GM18867 (cell line): Measurements from ENCODE around the gene DDX17.

ENCODE experiments used
- ATAC-seq: cut with Tn5 transposase; IDR thresholded peaks from one replicate; pipeline ENCODE4 v1.9.1; 2021; ENCODE audit warnings: mild to moderate bottlenecking, moderate library complexity; ENCODE audit not compliant: unreplicated experiment

The DDX17 gene

DNA sequence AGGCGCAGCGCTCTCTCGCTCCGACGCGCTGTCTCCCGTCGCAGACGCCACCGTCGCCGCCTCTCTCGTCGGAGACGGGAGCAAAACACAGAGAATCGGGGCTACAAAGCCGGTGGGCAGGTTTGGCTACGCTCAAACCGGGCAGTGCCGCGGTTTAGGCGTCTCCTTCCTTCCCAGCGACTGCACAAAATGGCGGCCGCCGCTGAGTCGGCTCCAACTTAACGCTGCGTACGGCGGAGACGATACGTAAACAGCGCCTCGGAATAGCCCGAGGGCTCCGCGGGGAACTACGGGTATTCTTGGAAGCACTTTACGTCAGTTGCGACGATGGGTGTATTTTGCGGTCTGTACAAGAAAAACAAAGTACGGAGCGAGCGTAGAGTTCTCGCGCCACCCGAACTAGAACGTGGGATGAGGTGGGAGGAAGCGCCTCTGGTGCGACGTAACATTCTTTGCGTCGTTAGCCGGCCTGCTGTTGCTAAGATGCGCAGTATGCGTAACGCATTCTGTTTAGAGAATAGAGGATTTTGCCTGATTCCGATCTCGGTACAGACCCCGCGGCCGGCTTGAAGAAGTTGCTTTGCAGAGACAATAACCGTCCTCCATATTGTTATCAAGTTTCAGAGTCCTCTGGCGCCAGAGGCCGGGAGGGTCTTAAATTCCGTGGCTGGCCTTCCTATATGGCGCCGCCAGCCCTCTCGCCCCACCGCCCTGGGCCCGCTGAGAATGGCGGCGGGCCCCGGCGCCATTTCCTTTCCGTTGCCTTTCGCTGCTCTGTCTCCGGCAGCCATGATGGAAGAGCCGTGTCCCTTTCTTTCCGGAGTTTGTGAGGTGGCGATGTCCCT lies at the start of gene DDX17:
TSS of gene DDX17 (minus strand) at position 194 of the 845 bp plus-strand sequence.
- ATAC-seq = peak; percentile 79

DNA sequence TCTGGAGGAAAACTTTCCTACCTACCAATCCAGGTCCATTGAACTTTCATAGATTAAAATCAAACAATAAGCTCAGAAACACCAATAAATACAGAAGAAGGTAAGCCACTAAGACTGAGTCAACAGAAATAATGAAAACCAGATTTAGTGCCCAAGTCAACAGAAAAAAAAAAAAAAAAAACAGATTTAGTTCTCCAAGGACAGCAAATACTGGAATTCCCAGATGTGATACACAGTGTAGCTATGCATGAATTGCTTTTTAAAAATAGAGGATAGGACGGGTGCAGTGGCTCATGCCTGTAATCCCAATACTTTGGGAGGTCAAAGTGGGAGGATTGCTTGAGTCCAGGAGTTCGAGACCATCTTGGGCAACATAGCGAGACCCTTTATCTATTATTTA lies 48.2 kb upstream of the DDX17 start:
- ATAC-seq = no peak

DNA sequence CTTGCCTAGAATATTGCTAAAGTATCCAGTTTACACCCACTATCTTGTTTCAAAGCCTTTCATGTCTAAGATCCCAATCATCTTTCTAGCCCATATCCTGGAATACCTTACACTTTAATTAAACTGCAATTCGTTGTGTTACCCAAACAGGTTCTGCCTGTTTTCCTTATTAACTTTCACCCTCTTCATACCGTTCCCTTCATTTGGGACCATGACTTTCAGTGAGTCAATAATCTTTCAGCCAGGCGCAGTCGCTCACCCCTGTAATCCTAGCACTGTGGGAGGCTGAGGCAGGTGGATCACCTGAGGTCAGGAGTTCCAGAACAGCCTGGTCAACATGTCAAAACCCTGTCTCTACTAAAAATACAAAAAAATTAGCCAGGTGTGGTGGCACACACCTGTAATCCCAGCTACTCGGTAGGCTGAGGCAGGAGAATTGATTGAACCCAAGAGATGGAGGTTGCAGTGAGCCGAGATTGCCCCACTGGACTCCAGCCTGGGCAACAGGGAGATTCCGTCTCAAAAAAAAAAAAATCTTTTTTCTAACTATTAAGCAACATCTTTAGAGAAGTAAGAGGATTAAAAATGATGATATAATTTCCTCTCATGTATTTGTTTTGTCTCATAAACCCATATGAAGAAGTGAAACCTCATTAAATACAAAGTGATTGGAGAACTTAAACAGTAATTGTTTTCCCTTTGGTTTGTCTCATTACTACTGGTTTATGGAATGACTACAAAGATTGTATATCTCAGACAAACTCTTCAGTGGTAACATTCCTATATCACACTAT lies 43.2 kb upstream of the DDX17 start:
- ATAC-seq = no peak

DNA sequence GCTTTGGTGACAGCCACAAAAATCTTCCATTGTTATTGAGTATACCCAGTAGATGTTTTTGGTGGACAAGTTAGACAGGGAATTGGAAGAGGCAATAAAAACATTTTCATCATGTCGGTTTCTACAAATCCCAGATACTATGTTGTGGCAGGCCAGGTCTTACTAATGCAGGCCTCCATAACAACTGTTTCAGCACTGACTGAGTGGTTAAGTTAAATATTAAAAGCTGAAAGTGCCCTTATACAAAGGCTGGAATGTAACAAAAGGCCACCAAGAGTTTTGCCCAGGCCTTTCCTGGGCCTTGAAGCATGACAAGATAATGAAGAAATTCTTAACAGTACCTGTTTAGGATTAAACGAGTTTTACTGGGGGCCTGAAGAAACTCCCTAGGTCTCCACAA lies 34.6 kb upstream of the DDX17 start:
- no peak for ATAC-seq

DNA sequence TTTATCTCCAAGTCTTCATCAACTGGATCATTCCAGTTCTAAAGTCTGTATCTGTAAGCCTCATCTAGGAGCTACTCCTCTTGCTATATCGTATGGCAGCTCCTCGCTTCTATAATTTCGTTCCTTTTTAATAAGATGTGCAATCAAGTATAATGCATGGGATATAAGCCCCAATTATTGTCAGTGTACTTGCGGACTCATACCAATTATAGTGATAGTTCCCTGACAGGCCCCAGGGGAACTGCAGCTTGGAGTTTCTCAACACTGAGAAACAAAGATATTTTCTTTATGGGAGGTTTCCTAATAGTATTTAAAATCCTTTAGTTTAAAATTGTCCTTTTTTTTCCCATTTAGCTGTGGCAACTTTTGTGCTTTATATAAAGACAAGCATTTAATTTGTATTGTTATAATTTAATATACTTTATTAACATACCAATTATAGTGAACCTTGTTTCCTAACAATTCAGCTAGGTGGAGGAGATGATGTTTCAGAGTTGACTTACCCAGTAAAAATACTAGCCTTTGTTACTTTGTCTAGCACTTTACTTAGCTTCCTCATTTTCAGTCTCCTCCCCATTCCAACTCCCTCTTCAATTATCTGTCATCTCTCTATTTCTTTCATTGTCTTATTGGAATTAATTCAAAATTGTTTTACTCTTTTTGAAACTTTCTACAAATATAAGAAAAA lies 25.3 kb upstream of the DDX17 start:
- no peak for ATAC-seq

DNA sequence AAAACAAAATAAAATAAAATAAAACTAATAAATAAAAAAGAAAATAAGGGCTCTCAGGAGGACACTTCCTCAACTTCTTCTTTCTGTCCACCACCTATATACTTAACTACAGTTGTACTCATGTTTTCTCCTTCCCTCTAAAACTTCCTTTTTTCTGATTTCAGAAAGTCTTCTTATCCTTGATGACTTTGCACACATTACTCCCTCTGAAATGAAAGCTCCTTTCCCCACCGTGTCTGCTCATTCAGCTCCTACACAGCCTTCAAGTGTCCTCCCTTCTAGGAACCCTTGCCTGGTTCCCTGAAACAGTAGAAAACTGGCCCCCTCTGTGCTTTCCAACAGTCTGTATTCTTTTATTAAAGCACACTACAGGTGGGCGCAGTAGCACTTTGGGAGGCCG lies 18.3 kb upstream of the DDX17 start:
- no peak for ATAC-seq

DNA sequence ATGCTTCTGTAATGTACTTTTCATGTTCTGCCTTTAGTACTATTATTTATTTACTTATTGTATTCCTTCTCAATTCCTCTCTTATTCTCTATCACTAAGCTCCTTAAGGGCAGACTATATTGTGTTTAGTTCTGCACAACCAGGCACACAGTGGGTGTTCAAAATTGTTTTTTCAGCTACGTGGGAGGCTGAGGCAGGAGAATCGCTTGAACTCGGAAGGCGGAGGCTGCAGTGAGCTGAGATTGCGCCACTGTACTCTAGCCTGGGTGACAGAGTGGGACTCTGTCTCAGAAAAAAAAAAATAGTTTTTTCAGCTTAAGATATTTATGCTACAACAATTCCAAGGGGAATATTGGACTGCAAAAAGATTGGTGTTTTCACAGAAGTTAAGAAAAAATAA lies 17.4 kb upstream of the DDX17 start:
- no peak for ATAC-seq

DNA sequence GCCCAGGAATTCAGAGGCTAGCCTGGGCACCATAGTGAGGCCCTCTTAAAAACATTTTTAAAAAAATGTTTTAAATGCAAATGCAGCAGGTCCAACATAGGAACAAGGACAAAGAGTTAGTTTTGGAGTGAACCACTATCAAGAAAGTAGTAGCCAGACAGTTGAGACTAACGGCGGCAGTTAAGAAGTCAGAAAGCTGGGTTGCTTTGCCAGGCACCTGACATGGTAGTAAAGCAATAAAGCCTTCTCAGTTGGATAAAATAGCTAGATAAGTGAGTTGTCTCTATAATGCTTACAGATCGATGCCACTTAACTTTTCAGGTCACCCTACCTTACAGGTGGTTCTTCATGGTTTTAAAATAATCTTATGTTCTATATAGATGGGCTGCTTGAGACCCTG lies 16.9 kb upstream of the DDX17 start:
- no peak for ATAC-seq

DNA sequence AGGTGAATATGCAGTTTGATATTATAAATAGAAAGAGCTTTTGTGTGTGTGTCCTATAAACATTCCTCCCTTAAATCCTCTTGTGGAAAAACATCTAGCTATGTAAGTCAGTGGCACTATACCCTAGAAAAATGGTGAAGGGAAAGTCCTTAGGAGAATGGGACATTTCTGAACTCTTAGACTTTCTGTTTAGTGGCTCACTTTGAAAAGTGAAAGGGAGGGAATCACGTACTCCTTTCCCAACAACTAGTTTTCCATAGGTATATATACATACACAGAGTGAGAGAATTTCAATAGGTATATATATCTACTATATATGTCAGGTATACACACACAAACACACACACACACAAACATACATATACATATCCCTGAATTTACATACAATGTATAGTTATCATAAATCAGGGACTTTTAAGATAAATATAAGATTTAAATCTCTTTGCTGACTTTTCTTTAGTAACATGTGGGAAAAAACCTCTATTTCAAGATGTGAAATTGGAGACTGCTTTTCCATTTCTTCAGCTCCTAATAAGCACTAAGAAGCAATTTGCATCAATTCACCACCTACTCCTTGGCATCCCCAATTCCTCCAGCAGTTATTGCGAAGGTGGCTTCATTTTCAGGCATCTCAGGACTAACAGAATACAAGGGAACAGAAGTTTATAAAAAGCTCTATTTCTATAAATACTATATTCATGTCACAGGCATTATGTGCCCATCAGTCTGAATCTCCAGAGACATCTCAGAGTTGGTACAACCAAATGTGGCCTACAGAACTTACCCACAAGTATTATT lies 13.5 kb upstream of the DDX17 start:
- ATAC-seq = no peak

DNA sequence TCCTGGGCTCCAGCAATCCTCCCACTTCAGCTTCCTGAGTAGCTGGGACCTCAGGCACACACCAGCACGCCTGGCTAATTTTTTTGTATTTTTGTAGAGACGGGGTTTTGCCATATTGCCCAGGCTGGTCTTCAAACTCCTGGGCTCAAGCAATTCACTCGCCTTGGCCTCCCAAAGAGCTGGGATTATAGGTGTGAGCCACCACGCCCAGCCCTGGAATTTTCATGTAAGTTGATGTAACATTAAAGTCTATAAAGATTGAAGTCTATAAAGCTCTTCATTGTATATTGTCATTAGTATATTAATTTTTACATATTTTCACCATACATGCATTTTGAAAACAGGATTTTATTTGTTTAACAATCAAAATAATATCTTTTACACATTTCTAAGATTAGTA lies 12.5 kb upstream of the DDX17 start:
- no peak for ATAC-seq

DNA sequence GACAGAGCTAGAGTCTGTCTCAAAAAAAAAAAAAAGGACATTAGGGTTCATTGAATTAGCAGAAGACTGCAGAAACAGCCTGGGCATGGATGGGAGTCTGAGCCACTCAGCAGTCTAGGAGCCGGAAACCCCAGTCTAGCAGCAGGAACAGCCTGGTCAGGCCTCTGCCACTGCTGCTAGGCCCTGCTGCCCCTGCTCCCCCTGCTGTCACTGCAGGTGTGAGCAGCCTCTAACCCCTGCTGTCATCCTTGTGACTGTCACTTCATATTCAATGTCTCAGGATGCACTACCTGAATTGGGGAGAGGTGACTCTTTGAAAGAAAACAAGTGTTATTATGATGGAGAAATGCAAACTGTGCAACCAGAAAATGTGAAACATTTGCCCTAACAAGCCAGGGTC lies 7.0 kb upstream of the DDX17 start:
- no peak for ATAC-seq

DNA sequence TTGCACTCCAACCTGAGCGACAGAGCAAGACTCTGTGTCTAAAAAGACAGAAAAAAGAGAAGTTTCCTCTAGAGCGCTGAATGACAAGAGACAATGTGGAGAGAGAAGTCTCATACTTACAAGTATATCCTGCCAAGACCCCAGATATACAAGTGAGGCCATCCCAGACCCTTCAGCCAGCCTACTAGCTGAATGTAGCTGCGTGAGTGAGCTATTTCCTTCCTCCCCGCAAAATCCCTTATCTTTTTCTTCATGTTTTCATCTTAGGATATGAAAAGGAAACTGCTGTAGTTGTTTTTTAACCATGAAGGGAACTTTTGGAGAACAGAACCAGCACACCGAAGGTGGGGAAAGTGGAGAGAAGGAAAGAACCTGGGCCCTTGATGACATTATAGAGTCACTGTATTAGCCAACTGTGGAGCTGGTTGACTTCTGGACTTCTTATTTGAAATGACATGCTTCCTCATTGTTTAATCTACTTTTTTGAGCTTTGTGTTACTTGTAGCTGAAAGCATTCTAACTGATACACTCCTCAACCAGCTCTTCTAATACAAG lies 4.4 kb upstream of the DDX17 start:
- ATAC-seq = no peak

DNA sequence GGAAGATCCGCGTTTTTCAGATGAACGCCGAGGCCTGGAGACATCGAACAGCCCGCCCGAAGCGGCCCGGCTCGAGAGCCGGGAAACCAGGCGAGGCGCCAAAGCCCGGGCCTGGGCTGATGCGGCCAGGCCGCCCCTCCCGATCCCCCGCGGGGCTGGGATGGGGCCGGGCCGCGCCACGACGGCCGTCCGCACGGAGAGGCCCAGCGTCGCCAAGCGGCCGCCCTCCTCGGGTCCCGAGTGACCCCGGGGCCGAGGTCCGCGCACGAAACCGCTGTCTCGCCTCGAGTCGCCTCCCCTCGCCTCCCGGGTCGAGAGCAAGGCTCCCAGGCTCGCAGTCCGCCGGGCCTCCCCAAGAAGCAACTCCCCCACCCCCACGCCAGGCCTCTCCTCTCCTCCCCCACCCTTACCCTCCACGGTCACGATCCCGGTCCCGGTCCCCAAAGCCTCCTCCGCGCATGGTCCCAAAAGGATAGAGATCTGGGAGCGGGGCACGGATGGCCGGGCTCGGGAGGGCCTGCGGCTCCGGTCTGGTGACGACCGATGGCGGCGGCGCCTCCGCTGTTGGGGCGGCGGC lies 482 bp downstream of the DDX17 start:
- ATAC-seq = peak; percentile 20

DNA sequence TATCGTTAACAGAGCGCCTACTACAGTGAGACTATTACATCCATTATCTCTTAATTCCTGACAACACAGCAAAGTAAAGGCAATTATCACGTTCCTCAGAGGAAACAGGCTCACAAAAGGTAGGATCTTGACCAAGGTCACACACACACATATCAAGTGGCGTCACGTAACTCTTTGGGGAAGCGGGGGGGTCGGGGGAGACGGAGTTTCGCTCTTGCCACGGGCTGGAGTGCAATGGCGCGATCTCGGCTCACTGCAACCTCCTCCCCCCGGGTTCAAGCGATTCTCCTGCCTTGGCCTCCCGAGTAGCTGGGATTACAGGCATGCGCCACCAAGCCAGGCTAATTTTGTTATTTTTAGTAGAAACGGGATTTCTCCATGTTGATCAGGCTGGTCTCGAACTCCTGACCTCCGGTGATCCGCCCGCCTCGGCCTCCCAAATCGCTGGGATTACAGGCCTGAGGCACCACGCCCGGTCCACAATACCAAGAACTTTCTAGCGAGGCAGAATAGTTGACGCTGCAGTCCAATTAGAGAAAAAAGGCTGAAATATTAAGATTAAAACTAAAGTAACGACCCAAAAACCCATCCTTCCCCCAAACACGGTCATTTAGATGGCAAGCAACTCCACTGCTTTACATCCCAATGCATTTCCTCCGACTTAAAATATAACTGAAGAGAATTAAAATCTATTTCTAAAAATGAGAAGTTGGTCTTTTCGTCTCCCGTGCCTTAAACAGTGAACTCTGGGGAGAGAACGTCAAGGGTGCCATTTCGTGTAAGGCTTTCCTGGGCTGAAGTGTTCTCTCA lies 1.2 kb downstream of the DDX17 start:
- no peak for ATAC-seq

DNA sequence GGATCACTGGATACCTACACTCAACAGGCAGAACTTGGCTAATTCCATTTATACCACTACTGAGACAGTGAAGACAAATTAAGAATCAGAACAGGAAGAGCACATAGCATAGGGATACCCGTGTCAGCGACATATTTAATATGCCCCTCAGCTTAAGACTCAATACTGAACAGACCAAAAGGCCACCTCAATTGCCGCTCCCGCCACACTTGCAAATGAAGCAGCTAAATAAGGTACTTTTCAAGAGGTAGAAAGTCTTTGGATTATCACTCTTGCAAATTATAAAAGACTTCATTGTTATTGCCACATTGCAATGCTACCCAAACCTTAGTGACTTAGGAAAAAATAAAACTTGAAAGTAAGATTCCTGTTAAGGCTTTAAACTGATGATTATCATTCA lies 3.1 kb downstream of the DDX17 start:
- no peak for ATAC-seq

DNA sequence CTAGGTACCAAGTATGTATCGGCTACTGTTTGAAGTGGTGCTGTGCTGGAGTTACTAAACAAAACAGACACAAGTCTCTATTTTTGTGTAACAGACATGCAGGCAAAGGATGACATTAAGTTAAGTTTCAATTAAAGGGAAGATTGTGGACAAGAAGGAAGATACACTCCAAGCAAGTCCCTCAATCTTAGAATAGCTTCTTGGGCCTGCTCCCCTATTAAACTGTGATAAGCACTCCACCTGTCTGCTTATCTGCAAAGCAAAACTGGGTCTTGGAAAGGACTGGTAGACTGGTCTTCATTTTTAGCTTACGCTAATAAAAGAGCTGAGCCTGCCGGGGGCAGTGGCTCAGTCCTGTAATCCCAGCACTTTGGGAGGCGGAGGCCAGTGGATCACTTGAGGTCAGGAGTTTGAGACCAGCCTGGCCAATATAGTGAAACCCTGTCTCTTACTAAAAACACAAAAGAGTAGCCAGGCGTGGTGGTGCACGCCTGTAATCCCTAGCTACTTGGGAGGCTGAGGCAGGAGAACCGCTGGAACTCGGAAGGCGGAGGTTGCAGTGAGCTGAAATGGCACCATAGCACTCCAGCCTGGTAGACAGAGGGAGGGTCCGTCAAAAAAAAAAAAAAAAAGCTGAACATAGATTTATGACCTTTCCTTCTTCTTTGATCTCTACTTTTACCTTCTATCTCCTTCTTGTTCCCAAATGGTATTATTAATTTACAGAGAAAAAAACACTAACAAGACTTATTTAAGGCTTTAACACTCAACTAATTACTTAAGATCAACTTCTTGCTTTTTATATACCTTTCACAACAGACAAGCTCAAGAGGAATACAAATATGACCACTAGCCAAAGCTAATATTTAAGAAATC lies 4.1 kb downstream of the DDX17 start:
- no peak for ATAC-seq

DNA sequence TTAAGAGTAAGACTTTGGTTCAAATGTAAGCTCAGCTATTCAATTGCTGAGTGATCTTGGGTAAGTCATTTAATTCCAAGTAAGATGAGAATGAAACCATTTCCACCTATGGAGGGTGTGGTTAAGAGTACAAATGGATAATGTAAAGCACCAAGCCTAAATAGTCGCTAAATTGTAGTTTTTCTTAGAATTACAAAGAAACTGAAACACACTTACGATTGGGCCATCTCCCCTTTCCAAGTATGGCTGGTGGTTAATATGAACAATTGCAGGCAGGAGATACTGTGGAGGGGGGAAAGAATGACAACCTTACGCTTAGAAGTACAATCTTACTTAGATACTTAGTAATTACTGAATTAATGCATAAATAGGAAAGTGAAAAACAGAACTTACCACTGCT lies 8.2 kb downstream of the DDX17 start:
- no peak for ATAC-seq

DNA sequence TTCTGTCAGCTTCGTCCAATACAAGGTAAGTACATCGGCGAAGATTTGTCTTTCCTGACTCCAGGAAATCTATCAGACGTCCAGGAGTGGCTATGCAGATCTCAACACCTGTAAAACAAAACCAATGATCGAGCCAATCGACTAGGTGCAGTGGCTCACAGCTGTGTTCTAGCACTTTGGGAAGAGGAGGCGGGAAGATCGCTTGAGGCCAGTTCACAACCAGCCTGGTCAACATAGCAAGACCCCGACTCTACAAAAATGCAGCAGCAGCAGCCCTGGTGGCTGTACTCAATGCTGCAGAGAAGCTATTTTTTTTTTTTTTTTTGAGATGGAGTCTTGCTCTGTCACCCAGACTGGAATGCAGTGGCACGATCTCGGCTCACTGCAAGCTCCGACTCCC lies 11.2 kb downstream of the DDX17 start:
- no peak for ATAC-seq
